HL-60 (cell line): ENCODE measurements around the gene SRD5A3.
"Not testable (repeated sequence)": the region's sequence is repeated elsewhere in the genome, so short reads cannot be mapped to it uniquely, and the experiment has no call there.

ENCODE experiments used
- DNase-seq, 2 experiments: peaks; one replicate each; pipeline ENCODE4 v3.0.0-alpha.2; 2010 to 2020; ENCODE audit warnings: low read depth in 1 of 2, low spot score in 1 of 2
- H3K27ac ChIP-seq: fragments of 250-450 bp; sonication (Bioruptor Pico); replicated peaks from 2 replicates; pipeline ENCODE4 v1.5.1; 2020; ENCODE audit warnings: mild to moderate bottlenecking, moderate library complexity
- H3K27me3 ChIP-seq: fragments of 250-450 bp; sonication (Bioruptor Pico); 2 replicates; pipeline ENCODE4 v1.5.1; 2021; ENCODE audit warnings: mild to moderate bottlenecking, moderate library complexity; ENCODE audit not compliant: insufficient read depth, poor library complexity, severe bottlenecking
- H3K4me3 ChIP-seq: replicated peaks from 2 replicates; pipeline ENCODE4 v1.5.1; 2011; ENCODE audit warnings: mild to moderate bottlenecking, control low read depth, low read length; ENCODE audit not compliant: insufficient read depth
- GABPA ChIP-seq: IDR thresholded peaks from 2 replicates; pipeline ENCODE4 v1.6.1; 2012; ENCODE audit warnings: low read depth
- POLR2AphosphoS5 ChIP-seq: IDR thresholded peaks from 2 replicates; pipeline ENCODE4 v1.6.1; 2012; ENCODE audit warnings: low read depth
- SPI1 ChIP-seq: IDR thresholded peaks from 2 replicates; pipeline ENCODE4 v1.6.1; 2012; ENCODE audit warnings: low read depth, mild to moderate bottlenecking, borderline replicate concordance
- TF ChIP-seq, protein P1 (sequence below): IDR thresholded peaks from one replicate; pipeline ENCODE4 v1.5.1; 2011; ENCODE audit warnings: low read length, control low read depth, inconsistent platforms; ENCODE audit not compliant: insufficient read depth
- TF ChIP-seq, protein P2 (sequence below): IDR thresholded peaks from 2 replicates; pipeline ENCODE4 v1.6.1; 2012; ENCODE audit warnings: low read depth; ENCODE audit not compliant: insufficient replicate concordance

SRD5A3 gene

DNA sequence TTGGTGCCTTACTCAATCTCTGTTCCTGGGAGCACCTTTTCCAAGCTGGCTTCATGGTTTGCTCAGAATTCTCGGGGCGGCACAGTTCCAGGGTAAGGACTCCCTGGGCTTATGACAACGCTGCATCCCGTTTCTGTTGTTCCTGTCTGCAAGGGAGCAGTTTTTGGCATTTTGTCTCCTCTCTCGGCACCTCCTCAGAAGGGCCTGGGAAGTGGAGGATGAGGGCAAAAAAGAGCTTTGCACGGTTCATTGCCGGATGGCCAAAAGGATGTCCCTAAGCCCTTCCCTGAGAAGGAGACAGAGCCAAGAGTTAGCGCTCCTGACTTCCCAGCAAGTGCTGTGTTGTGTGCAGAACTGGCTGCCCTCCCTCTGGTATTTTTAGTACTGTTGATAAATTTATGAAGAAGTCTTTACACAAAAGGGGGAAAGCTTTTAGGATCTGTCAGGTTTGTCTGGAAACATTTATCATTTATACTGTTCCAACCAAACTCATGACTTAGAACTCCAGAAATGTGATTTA, 13.4 kb downstream of the SRD5A3 start:
- H3K27ac ChIP-seq: no peak overlapping the region
- DNase-seq: no peak
- TF ChIP-seq SPI1 (no peak), GABPA (no peak), POLR2AphosphoS5 (no peak)
- TF ChIP-seq, protein P1, sequence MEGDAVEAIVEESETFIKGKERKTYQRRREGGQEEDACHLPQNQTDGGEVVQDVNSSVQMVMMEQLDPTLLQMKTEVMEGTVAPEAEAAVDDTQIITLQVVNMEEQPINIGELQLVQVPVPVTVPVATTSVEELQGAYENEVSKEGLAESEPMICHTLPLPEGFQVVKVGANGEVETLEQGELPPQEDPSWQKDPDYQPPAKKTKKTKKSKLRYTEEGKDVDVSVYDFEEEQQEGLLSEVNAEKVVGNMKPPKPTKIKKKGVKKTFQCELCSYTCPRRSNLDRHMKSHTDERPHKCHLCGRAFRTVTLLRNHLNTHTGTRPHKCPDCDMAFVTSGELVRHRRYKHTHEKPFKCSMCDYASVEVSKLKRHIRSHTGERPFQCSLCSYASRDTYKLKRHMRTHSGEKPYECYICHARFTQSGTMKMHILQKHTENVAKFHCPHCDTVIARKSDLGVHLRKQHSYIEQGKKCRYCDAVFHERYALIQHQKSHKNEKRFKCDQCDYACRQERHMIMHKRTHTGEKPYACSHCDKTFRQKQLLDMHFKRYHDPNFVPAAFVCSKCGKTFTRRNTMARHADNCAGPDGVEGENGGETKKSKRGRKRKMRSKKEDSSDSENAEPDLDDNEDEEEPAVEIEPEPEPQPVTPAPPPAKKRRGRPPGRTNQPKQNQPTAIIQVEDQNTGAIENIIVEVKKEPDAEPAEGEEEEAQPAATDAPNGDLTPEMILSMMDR: no peak
- TF ChIP-seq, protein P2, sequence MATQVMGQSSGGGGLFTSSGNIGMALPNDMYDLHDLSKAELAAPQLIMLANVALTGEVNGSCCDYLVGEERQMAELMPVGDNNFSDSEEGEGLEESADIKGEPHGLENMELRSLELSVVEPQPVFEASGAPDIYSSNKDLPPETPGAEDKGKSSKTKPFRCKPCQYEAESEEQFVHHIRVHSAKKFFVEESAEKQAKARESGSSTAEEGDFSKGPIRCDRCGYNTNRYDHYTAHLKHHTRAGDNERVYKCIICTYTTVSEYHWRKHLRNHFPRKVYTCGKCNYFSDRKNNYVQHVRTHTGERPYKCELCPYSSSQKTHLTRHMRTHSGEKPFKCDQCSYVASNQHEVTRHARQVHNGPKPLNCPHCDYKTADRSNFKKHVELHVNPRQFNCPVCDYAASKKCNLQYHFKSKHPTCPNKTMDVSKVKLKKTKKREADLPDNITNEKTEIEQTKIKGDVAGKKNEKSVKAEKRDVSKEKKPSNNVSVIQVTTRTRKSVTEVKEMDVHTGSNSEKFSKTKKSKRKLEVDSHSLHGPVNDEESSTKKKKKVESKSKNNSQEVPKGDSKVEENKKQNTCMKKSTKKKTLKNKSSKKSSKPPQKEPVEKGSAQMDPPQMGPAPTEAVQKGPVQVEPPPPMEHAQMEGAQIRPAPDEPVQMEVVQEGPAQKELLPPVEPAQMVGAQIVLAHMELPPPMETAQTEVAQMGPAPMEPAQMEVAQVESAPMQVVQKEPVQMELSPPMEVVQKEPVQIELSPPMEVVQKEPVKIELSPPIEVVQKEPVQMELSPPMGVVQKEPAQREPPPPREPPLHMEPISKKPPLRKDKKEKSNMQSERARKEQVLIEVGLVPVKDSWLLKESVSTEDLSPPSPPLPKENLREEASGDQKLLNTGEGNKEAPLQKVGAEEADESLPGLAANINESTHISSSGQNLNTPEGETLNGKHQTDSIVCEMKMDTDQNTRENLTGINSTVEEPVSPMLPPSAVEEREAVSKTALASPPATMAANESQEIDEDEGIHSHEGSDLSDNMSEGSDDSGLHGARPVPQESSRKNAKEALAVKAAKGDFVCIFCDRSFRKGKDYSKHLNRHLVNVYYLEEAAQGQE: no peak
- no peak overlapping the region for H3K4me3 ChIP-seq
- no peaks in the 10 kb centered on the region for H3K27me3 ChIP-seq

DNA sequence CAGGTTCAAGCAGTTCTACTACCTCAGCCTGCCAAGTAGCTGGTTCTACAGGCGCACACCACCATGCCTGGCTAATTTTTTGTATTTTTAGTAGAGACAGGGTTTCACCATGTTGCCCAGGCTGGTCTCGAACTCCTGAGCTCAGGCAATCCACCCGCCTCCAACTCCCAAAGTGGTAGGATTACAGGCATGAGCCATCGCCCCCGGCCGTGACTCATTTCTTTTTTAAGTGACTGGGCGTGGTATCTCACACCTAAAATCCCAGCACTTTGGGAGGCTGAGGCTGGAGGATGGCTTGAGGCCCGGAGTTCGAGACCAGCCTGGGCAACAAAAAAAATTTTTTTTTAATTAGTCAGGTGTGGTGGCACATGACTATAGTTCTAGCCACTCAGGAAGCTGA, 16.9 kb downstream of the SRD5A3 start:
- not testable (repeated sequence) for H3K27ac ChIP-seq, DNase-seq, H3K27me3 ChIP-seq, H3K4me3 ChIP-seq

DNA sequence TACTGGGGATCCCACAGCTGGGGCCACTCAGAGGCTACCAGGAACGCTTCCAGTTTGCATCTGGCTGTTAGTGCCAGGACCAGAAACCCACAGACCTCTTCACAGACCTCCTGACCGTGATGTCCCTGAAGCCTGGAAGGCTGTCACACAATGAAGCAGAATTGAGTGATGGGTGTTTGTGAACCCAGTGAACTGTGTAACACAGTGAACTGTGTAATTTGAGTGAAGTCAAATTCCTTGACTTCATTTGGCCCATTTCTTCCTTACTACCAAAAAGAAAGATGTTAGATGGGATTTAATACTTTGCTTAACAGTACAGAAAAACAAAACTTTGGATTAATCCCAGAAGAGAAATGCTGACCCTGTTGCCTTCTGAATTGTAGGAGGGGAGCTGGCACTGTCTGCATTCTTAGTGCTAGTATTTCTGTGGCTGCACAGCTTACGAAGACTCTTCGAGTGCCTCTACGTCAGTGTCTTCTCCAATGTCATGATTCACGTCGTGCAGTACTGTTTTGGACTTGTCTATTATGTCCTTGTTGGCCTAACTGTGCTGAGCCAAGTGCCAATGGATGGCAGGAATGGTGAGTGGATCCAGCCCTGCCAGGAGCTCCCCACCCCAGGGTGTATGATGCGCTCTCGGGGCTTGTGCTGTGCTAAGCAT, 17.8 kb downstream of the SRD5A3 start:
- no peak for DNase-seq
- no peak overlapping the region for H3K4me3 ChIP-seq
- H3K27me3 ChIP-seq: no peaks in the 10 kb centered on the region
- no peak overlapping the region for H3K27ac ChIP-seq
- TF ChIP-seq GABPA (no peak), POLR2AphosphoS5 (no peak), SPI1 (no peak)
- TF ChIP-seq, protein P2: no peak
- TF ChIP-seq, protein P1: no peak

DNA sequence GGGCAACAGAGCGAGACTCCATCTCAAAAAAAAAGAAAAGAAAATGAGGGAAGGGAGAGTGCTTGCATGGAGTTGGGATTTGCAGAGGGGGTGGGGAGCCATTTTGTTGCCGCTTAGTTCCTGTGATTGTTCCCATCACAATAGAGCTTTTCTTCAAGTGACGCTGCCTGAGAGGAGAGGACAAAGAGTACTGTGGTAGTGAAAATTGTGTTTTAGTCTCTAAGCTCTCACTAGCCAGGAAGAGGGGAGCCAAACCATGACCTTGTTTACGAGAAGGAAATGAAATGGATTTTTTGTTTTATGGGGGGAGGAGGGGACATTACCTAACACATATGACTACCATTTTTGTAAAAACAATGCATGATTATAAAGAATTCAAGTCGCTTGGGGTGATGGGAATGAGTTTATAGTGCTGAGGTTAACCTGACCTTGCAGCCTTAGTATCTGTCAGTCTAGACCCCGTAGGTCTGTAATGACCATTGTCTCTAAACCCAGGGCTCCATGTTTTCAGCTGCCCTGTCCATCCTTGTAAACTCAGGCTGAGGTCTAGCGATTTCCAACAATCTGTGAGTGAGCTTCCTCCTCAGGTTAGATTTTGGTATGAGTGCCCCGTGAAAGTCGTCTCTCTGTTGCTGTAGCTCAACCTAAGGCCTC, 18.8 kb downstream of the SRD5A3 start:
- no peak overlapping the region for H3K27ac ChIP-seq
- TF ChIP-seq, protein P1: no peak
- TF ChIP-seq GABPA (no peak), POLR2AphosphoS5 (no peak), SPI1 (no peak)
- TF ChIP-seq, protein P2: no peak

More for the DNA sequence above, 18.8 kb downstream of the SRD5A3 start:
- Histone ChIP-seq H3K4me3 (no peak overlapping the region), H3K27me3 (no peaks in the 10 kb centered on the region)
- DNase-seq: no peak
